Calu3 (cell line): ENCODE measurements around the gene RB1. TPM values are rescaled to one million over a fixed set of nuclear protein-coding genes. Genes with fewer than 3 reads are reported as not detected.

Experiments
- BruUV-seq: library from RNA; stranded (reverse); fragments of 400-500 nt; replicated peaks from 2 replicates; lab custom pipeline; 2021; lab: Mats Ljungman, UMichigan
- CTCF ChIA-PET: fragments of 300-600 bp; sonication (Branson Sonifier 250); formaldehyde crosslinking; loops from one replicate; lab custom pipeline; 2022; ENCODE audit warnings: antibody characterized with exemption; lab: Charles Lee
- DNase-seq: peaks from one replicate; pipeline ENCODE4 v3.0.0; 2022
- H3K27ac Mint-ChIP-seq: one replicate; pipeline ENCODE4 v1.8.0; 2022; ENCODE audit warnings: mixed read lengths; ENCODE audit not compliant: unreplicated experiment
- H3K27me3 Mint-ChIP-seq: one replicate; pipeline ENCODE4 v1.8.0; 2022; ENCODE audit warnings: mixed read lengths; ENCODE audit not compliant: unreplicated experiment
- H3K36me3 Mint-ChIP-seq: one replicate; pipeline ENCODE4 v1.8.0; 2022; ENCODE audit warnings: mild to moderate bottlenecking, moderate library complexity, mixed read lengths; ENCODE audit not compliant: insufficient read depth, unreplicated experiment
- H3K4me1 Mint-ChIP-seq: one replicate; pipeline ENCODE4 v1.8.0; 2022; ENCODE audit warnings: mild to moderate bottlenecking, low read depth, mixed read lengths; ENCODE audit not compliant: unreplicated experiment
- H3K4me3 Mint-ChIP-seq: one replicate; pipeline ENCODE4 v1.8.0; 2022; ENCODE audit warnings: mild to moderate bottlenecking, low read depth, moderate library complexity, mixed read lengths; ENCODE audit not compliant: unreplicated experiment
- H3K9me3 Mint-ChIP-seq: one replicate; pipeline ENCODE4 v1.8.0; 2022; ENCODE audit warnings: low read depth, mixed read lengths; ENCODE audit not compliant: unreplicated experiment
- CTCF ChIP-seq: fragments of 200-600 bp; IDR thresholded peaks from one replicate; pipeline ENCODE4 v1.8.0; 2022; ENCODE audit warnings: antibody characterized with exemption; ENCODE audit not compliant: unreplicated experiment
- intact Hi-C: fragments of 100-400 bp; cut with micrococcal nuclease; formaldehyde crosslinking; loops from one replicate; pipeline ENCODE4 v1.10.0; 2022; ENCODE audit not compliant: unreplicated experiment
- total RNA-seq: library from RNA; stranded (reverse); gene quantifications from 2 replicates; pipeline ENCODE4 v1.2.3, GENCODE V29; 2022

The RB1 gene
- total RNA-seq, 1 experiment from 2014 or later = 38.8 TPM

DNA sequence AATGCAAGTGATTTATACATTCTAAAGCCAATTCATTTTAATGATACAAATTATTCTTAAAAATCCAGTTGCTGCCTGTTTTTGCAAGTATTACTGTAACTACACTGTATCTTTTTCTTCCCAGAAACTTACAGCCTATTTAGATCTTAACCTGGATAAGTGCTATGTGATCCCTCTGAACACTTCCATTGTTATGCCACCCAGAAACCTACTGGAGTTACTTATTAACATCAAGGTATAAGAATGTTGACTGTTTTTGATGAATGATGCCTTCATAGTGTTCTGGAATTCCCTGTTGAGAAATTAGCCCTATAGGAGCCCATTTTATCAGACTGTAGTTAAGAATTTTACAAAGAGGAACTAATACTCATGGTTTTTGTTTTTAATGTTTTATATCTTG lies 45.5 kb upstream of the RB1 start:
- TF ChIP-seq CTCF = no peak
- Mint-ChIP-seq H3K4me3 (no peak overlapping the region), H3K27me3 (no peaks in the 10 kb centered on the region), H3K36me3 (peaks cover 39% of the 10 kb centered on the region), H3K27ac (peak overlapping the region; percentile 50), H3K4me1 (peaks cover 18% of the 10 kb centered on the region), H3K9me3 (no peaks in the 10 kb centered on the region)
- BruUV-seq = no TSS peak
- CTCF ChIA-PET = no interaction called here
- intact Hi-C loops = no loop called here
- no peak for DNase-seq

GRCh38 chr13:48258430-48258829 lies 45.1 kb upstream of the RB1 start:
- DNase-seq = no peak
- Mint-ChIP-seq H3K4me3 (no peak overlapping the region), H3K9me3 (no peaks in the 10 kb centered on the region), H3K4me1 (peaks cover 18% of the 10 kb centered on the region), H3K27ac (peak overlapping the region; percentile 50), H3K27me3 (no peaks in the 10 kb centered on the region), H3K36me3 (peaks cover 39% of the 10 kb centered on the region)
- BruUV-seq = no TSS peak
- intact Hi-C loops = no loop called here
- CTCF ChIA-PET = no interaction called here
- no peak for TF ChIP-seq CTCF

- CTCF ChIA-PET = no interaction called here
- intact Hi-C loops = no loop called here
- TF ChIP-seq CTCF = no peak
- Mint-ChIP-seq H3K27me3 (no peaks in the 10 kb centered on the region), H3K9me3 (no peaks in the 10 kb centered on the region), H3K4me3 (no peak overlapping the region), H3K4me1 (peaks cover 18% of the 10 kb centered on the region), H3K36me3 (peaks cover 39% of the 10 kb centered on the region), H3K27ac (no peak overlapping the region)
- no TSS peak for BruUV-seq
- DNase-seq = no peak
These were observed 42.6 kb upstream of the RB1 start for GRCh38 chr13:48260970-48261369.

- no peak overlapping the region for H3K27ac Mint-ChIP-seq
- CTCF ChIA-PET = no interaction called here
These were observed 40.4 kb upstream of the RB1 start for GRCh38 chr13:48263196-48263595.

More at GRCh38 chr13:48263196-48263595, 40.4 kb upstream of the RB1 start:
- H3K9me3 Mint-ChIP-seq = no peaks in the 10 kb centered on the region
- H3K4me3 Mint-ChIP-seq = no peak overlapping the region
- DNase-seq = no peak
- H3K4me1 Mint-ChIP-seq = peaks cover 9% of the 10 kb centered on the region
- H3K36me3 Mint-ChIP-seq = peaks cover 34% of the 10 kb centered on the region
- intact Hi-C loops = no loop called here
- H3K27me3 Mint-ChIP-seq = no peaks in the 10 kb centered on the region
- BruUV-seq = no TSS peak
- no peak for TF ChIP-seq CTCF
